HepG2 (cell line): ENCODE results near the gene DTYMK. TPM values are rescaled to one million over a fixed set of nuclear protein-coding genes. Genes with fewer than 3 reads are reported as not detected.

Experiments used
- ERF ChIP-seq: IDR thresholded peaks from 2 replicates; pipeline ENCODE4 v1.6.1; 2018; ENCODE audit warnings: missing biosample characterization, missing genetic modification reagents
- GATA4 ChIP-seq: sonication (generic); IDR thresholded peaks from 2 replicates; pipeline ENCODE4 v1.6.1; 2016; ENCODE audit warnings: antibody characterized with exemption, low read depth, borderline replicate concordance
- HOXA9 ChIP-seq: sonication (generic); formaldehyde crosslinking; IDR thresholded peaks from 2 replicates; pipeline ENCODE4 v1.8.1; 2022; ENCODE audit warnings: missing genetic modification reagents, mild to moderate bottlenecking, moderate library complexity, borderline replicate concordance
- IRF9 ChIP-seq: sonication (generic); formaldehyde crosslinking; IDR thresholded peaks from 2 replicates; pipeline ENCODE4 v1.8.0; 2022; ENCODE audit warnings: missing genetic modification reagents, mild to moderate bottlenecking, borderline replicate concordance
- NR3C1 ChIP-seq: sonication (generic); formaldehyde crosslinking; IDR thresholded peaks from 2 replicates; pipeline ENCODE4 v1.4.0; 2020; ENCODE audit warnings: missing genetic modification reagents
- SOX6 ChIP-seq, 2 experiments: fragments of 450-650 bp in 1 of 2; sonication (generic) in 1 of 2; formaldehyde crosslinking in 1 of 2; IDR thresholded peaks; 2 replicates each; pipeline versions ENCODE4 v1.4.0 to v1.6.1; 2017 to 2020; ENCODE audit warnings: antibody characterized with exemption in 1 of 2, mild to moderate bottlenecking in 1 of 2, missing genetic modification reagents in 1 of 2
- SP2 ChIP-seq: sonication (generic); formaldehyde crosslinking; IDR thresholded peaks from 2 replicates; pipeline ENCODE4 v1.5.1; 2020; ENCODE audit warnings: mild to moderate bottlenecking, missing genetic modification reagents
- ZEB1 ChIP-seq: IDR thresholded peaks from 2 replicates; pipeline ENCODE4 v1.6.1; 2012; ENCODE audit warnings: mild to moderate bottlenecking, low read depth, inconsistent platforms; ENCODE audit not compliant: insufficient replicate concordance
- ZNF44 ChIP-seq: sonication (generic); formaldehyde crosslinking; IDR thresholded peaks from 2 replicates; pipeline ENCODE4 v1.5.1; 2020; ENCODE audit warnings: mild to moderate bottlenecking, missing genetic modification reagents
- ZNF496 ChIP-seq: sonication (generic); formaldehyde crosslinking; IDR thresholded peaks from 2 replicates; pipeline ENCODE4 v1.8.1; 2023; ENCODE audit warnings: mild to moderate bottlenecking, moderate library complexity, missing genetic modification reagents; ENCODE audit not compliant: insufficient replicate concordance
- ZNF841 ChIP-seq: sonication (generic); formaldehyde crosslinking; IDR thresholded peaks from 2 replicates; pipeline ENCODE4 v1.8.1; 2023; ENCODE audit warnings: missing genetic modification reagents, borderline replicate concordance
- polyA plus RNA-seq, 8 experiments: library from polyadenylated mRNA; depleted of rRNA in 3 of 8; stranded (reverse) in 7 of 8; unstranded in 1 of 8; fragments of >200 nt; fragmentation: Illumina TruSeq in 4 of 8; extraction: Trizol in 4 of 8; gene quantifications; 2 replicates each; pipeline versions ENCODE4 v1.2.1 to v1.2.3, GENCODE V29; 2011 to 2016; ENCODE audit warnings: low read depth in 4 of 8, missing spikeins in 1 of 8, mixed read lengths in 1 of 8; ENCODE audit not compliant: insufficient read depth in 1 of 8
- total RNA-seq, 5 experiments: library from RNA; depleted of rRNA; stranded (reverse); fragments of >200 nt; fragmentation: Illumina TruSeq; extraction: Trizol; gene quantifications; 2 replicates each; pipeline ENCODE4 v1.2.3, GENCODE V29; 2016; ENCODE audit warnings: low read depth in 1 of 5
- TF ChIP-seq, protein P1 (sequence below), 2 experiments: fragments of 450-650 bp in 1 of 2; sonication (generic) in 1 of 2; formaldehyde crosslinking; IDR thresholded peaks; 2 replicates each; pipeline versions ENCODE4 v1.5.0 to v1.8.0; 2020 to 2022; ENCODE audit warnings: mild to moderate bottlenecking in 1 of 2, missing genetic modification reagents in 1 of 2
- TF ChIP-seq, protein P2 (sequence below): sonication (generic); formaldehyde crosslinking; IDR thresholded peaks from 2 replicates; pipeline ENCODE4 v1.9.0; 2021; ENCODE audit warnings: missing genetic modification reagents, mild to moderate bottlenecking, borderline replicate concordance
- TF ChIP-seq, protein P3 (sequence below): sonication (generic); formaldehyde crosslinking; IDR thresholded peaks from 2 replicates; pipeline ENCODE4 v1.9.0; 2022; ENCODE audit warnings: missing genetic modification reagents, mild to moderate bottlenecking, borderline replicate concordance
- TF ChIP-seq, protein P4 (sequence below): sonication (generic); formaldehyde crosslinking; IDR thresholded peaks from one replicate; pipeline ENCODE4 v1.5.1; 2020; ENCODE audit warnings: mild to moderate bottlenecking, missing genetic modification reagents; ENCODE audit errors: not compliant biosample characterization

DTYMK gene
- total and polyA plus RNA-seq, 2 of the 13 experiments (the other 11 are each of a cell fraction or from before 2014, with no cell fraction given): 57.5 to 134 TPM

DNA sequence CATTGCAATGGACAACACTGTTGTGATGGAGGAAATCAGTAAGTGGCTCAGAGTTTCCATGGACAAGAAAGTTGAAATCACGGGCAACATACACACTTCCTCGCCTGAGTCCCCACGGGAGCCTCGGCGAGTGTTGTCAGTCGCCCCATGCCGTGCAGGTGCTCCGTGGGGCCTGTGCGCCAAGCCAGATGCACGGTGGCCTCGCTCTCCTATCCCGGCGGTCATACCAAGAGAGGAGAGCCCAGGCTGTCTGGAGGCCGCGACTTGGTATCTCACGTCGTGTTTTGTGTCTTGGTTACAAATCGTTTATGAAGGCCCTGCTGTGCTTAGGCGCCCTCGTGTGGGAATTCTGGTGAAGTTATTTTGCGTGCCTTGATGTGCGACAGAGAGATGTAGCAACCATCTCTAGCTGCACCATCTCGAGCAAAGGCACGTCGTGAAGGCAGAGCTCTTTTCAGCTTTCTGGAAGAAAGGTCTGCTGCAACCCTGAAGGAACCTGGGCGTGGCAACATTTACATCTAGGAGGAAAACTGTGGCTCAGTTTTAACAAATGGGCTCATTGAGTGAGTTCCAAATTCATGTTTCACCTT is 27.4 kb downstream of the DTYMK start (continued):
- peak; percentile 71; the same call in 1 of the 2 replicates for TF ChIP-seq IRF9 (CRISPR knock-in tag)
- no peak for TF ChIP-seq GATA4
- TF ChIP-seq, protein P1, sequence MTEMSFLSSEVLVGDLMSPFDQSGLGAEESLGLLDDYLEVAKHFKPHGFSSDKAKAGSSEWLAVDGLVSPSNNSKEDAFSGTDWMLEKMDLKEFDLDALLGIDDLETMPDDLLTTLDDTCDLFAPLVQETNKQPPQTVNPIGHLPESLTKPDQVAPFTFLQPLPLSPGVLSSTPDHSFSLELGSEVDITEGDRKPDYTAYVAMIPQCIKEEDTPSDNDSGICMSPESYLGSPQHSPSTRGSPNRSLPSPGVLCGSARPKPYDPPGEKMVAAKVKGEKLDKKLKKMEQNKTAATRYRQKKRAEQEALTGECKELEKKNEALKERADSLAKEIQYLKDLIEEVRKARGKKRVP (CRISPR knock-in tag; IDR thresholded peaks at IDR 0.05): no peak
- peak; percentile 39; the same call in 1 of the 2 replicates for TF ChIP-seq ERF (CRISPR knock-in tag)
- TF ChIP-seq ZNF44 (CRISPR knock-in tag): no peak
- TF ChIP-seq ZNF841 (CRISPR knock-in tag): no peak
- no peak for TF ChIP-seq NR3C1 (CRISPR knock-in tag)
- no peak for TF ChIP-seq SOX6 (IDR thresholded peaks at IDR 0.05)
- no peak for TF ChIP-seq SOX6 (CRISPR knock-in tag; IDR thresholded peaks at IDR 0.05)
- TF ChIP-seq ZNF496 (CRISPR knock-in tag): no peak
- TF ChIP-seq SP2 (CRISPR knock-in tag): no peak
- TF ChIP-seq, protein P2, sequence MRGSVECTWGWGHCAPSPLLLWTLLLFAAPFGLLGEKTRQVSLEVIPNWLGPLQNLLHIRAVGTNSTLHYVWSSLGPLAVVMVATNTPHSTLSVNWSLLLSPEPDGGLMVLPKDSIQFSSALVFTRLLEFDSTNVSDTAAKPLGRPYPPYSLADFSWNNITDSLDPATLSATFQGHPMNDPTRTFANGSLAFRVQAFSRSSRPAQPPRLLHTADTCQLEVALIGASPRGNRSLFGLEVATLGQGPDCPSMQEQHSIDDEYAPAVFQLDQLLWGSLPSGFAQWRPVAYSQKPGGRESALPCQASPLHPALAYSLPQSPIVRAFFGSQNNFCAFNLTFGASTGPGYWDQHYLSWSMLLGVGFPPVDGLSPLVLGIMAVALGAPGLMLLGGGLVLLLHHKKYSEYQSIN (CRISPR knock-in tag): no peak
- no peak for TF ChIP-seq ZEB1
- TF ChIP-seq, protein P3, sequence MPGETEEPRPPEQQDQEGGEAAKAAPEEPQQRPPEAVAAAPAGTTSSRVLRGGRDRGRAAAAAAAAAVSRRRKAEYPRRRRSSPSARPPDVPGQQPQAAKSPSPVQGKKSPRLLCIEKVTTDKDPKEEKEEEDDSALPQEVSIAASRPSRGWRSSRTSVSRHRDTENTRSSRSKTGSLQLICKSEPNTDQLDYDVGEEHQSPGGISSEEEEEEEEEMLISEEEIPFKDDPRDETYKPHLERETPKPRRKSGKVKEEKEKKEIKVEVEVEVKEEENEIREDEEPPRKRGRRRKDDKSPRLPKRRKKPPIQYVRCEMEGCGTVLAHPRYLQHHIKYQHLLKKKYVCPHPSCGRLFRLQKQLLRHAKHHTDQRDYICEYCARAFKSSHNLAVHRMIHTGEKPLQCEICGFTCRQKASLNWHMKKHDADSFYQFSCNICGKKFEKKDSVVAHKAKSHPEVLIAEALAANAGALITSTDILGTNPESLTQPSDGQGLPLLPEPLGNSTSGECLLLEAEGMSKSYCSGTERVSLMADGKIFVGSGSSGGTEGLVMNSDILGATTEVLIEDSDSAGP (CRISPR knock-in tag): no peak; the same call in 1 of the 2 replicates
- TF ChIP-seq, protein P4, sequence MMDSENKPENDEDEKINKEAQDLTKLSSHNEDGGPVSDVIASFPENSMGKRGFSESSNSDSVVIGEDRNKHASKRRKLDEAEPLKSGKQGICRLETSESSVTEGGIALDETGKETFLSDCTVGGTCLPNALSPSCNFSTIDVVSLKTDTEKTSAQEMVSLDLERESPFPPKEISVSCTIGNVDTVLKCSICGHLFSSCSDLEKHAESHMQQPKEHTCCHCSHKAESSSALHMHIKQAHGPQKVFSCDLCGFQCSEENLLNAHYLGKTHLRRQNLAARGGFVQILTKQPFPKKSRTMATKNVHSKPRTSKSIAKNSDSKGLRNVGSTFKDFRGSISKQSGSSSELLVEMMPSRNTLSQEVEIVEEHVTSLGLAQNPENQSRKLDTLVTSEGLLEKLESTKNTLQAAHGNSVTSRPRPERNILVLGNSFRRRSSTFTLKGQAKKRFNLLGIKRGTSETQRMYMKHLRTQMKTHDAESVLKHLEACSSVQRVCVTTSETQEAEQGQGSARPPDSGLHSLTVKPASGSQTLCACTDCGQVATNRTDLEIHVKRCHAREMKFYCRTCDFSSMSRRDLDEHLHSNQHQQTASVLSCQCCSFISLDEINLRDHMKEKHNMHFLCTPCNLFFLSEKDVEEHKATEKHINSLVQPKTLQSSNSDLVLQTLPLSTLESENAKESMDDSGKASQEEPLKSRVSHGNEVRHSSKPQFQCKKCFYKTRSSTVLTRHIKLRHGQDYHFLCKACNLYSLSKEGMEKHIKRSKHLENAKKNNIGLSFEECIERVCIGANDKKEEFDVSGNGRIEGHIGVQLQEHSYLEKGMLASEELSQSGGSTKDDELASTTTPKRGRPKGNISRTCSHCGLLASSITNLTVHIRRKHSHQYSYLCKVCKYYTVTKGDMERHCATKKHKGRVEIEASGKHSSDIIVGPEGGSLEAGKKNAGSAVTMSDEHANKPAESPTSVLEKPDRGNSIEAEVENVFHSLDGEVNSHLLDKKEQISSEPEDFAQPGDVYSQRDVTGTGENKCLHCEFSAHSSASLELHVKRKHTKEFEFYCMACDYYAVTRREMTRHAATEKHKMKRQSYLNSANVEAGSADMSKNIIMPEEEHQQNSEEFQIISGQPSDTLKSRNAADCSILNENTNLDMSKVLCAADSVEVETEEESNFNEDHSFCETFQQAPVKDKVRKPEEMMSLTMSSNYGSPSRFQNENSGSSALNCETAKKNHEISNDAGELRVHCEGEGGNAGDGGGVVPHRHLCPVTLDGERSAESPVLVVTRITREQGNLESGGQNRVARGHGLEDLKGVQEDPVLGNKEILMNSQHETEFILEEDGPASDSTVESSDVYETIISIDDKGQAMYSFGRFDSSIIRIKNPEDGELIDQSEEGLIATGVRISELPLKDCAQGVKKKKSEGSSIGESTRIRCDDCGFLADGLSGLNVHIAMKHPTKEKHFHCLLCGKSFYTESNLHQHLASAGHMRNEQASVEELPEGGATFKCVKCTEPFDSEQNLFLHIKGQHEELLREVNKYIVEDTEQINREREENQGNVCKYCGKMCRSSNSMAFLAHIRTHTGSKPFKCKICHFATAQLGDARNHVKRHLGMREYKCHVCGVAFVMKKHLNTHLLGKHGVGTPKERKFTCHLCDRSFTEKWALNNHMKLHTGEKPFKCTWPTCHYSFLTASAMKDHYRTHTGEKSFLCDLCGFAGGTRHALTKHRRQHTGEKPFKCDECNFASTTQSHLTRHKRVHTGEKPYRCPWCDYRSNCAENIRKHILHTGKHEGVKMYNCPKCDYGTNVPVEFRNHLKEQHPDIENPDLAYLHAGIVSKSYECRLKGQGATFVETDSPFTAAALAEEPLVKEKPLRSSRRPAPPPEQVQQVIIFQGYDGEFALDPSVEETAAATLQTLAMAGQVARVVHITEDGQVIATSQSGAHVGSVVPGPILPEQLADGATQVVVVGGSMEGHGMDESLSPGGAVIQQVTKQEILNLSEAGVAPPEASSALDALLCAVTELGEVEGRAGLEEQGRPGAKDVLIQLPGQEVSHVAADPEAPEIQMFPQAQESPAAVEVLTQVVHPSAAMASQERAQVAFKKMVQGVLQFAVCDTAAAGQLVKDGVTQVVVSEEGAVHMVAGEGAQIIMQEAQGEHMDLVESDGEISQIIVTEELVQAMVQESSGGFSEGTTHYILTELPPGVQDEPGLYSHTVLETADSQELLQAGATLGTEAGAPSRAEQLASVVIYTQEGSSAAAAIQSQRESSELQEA: no peak
- no peak for TF ChIP-seq HOXA9
